GM19193 (cell line): ENCODE data around the gene PDE11A.
A peak's percentile ranks its signal among the peaks of the same experiment; 100 is the strongest.

Source experiments
- POLR2A ChIP-seq: IDR thresholded peaks from 4 replicates; pipeline ENCODE4 v1.6.1; 2011; ENCODE audit not compliant: insufficient read depth, insufficient read length; ENCODE audit errors: extremely low read depth

Gene PDE11A

GRCh38 chr2:178072383-178073301, at the start of gene PDE11A:
Gene PDE11A (minus strand): TSS chr2:178072777. CDS start chr2:178072437, 340 bp downstream.
- TF ChIP-seq POLR2A, result no peak

- no peak for TF ChIP-seq POLR2A
Observed at GRCh38 chr2:178119179-178119922, 46.8 kb upstream of the PDE11A start.

GRCh38 chr2:178117725-178118124, 45.1 kb upstream of the PDE11A start:
- no peak for TF ChIP-seq POLR2A

- no peak for TF ChIP-seq POLR2A
Observed at GRCh38 chr2:178115271-178115670, 42.7 kb upstream of the PDE11A start.

- no peak for TF ChIP-seq POLR2A
Observed at GRCh38 chr2:178114462-178114861, 41.9 kb upstream of the PDE11A start.

GRCh38 chr2:178112202-178113152, 39.9 kb upstream of the PDE11A start, which contains the start of gene RBM45:
Gene RBM45 (plus strand): TSS chr2:178112437. CDS start chr2:178112547, 110 bp downstream.
- peak; percentile 96 for TF ChIP-seq POLR2A

- TF ChIP-seq POLR2A, result no peak
Observed at GRCh38 chr2:178111743-178112142, 39.2 kb upstream of the PDE11A start.

GRCh38 chr2:178110681-178111080, 38.1 kb upstream of the PDE11A start:
- no peak for TF ChIP-seq POLR2A

GRCh38 chr2:178109813-178110212, 37.2 kb upstream of the PDE11A start:
- no peak for TF ChIP-seq POLR2A

- no peak for TF ChIP-seq POLR2A
Observed at GRCh38 chr2:178108176-178108575, 35.6 kb upstream of the PDE11A start.

GRCh38 chr2:178106053-178106452, 33.5 kb upstream of the PDE11A start:
- no peak for TF ChIP-seq POLR2A

- no peak for TF ChIP-seq POLR2A
Observed at GRCh38 chr2:178105566-178105965, 33.0 kb upstream of the PDE11A start.

- no peak for TF ChIP-seq POLR2A
Observed at GRCh38 chr2:178101321-178102079, 28.9 kb upstream of the PDE11A start.

- no peak for TF ChIP-seq POLR2A
Observed at GRCh38 chr2:178093471-178093870, 20.9 kb upstream of the PDE11A start.
